DND-41 (cell line): ENCODE results near the gene ANKRD40.

ENCODE experiments used
- CTCF ChIP-seq: IDR thresholded peaks from 2 replicates; pipeline ENCODE4 v1.5.1; 2012; ENCODE audit warnings: borderline replicate concordance, low read length, moderate library complexity, mild to moderate bottlenecking; ENCODE audit not compliant: poor library complexity, severe bottlenecking; ENCODE audit errors: extremely low read depth
- EZH2 ChIP-seq: IDR thresholded peaks from 3 replicates; pipeline ENCODE4 v1.6.1; 2012; ENCODE audit warnings: borderline replicate concordance, low read depth, mild to moderate bottlenecking, moderate library complexity, low read length, inconsistent platforms; ENCODE audit not compliant: severe bottlenecking

GRCh38 chr17:50677851-50678375, 29.8 kb downstream of the ANKRD40 start:
- TF ChIP-seq CTCF = no peak
- no peak for TF ChIP-seq EZH2
